GM18520 (cell line): Measurements from ENCODE around the gene DCDC2B.
A peak's percentile ranks its signal among the peaks of the same experiment; 100 is the strongest.
"Not testable (repeated sequence)": the region's sequence is repeated elsewhere in the genome, so short reads cannot be mapped to it uniquely, and the experiment has no call there.

ENCODE experiments used
- ATAC-seq: cut with Tn5 transposase; IDR thresholded peaks from one replicate; pipeline ENCODE4 v1.9.1; 2021; ENCODE audit not compliant: unreplicated experiment

Gene DCDC2B

GRCh38 chr1:32208891-32209328 lies at the start of gene DCDC2B:
TSS of gene DCDC2B (plus strand) at chr1:32209089. CDS start at chr1:32209094, 5 bp downstream.
- no peak for ATAC-seq

- ATAC-seq, result no peak
Measured at GRCh38 chr1:32159189-32159588, 49.7 kb upstream of the DCDC2B start.

DNA sequence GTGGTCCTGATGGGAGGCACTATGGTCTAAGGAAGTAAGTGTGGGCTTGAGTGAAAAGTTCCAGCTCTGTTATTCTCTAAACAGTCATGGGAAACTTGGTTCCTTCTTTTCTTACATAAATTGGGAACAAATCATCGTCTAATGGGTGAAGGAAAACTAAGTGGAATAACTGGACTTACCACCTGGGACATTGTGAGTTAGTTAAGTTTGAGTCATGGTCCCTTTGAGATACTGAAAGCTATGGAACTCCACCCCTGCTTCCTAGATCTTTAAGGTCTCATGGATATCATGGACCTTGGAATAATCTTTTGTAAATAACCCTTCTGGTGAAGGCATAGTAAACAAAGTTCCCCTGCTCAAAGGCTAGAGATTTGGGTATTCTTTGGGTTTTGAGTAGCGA lies 45.5 kb upstream of the DCDC2B start:
- no peak for ATAC-seq

DNA sequence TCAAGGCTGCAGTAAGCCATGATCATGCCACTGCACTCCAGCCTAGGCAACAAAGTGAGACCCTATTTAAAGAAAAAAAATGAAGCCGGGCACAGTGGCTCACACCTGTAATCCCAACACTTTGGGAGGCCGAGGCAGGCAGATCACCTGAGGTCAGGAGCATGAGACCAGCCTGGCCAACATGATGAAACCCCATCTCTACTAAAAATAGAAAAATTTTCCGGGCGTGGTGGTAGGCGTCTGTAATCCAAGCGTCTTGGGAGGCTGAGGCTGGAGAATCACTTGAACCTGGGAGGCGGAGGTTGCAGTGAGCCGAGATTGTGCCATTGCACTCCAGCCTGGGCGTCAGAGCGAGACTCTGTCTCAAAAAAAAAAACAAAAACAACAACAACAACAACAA lies 43.3 kb upstream of the DCDC2B start:
- not testable (repeated sequence) for ATAC-seq

GRCh38 chr1:32170991-32171390 lies 37.9 kb upstream of the DCDC2B start:
- ATAC-seq, result no peak

GRCh38 chr1:32172621-32173245 lies 36.2 kb upstream of the DCDC2B start:
- ATAC-seq, result no peak

- ATAC-seq, result no peak
Measured at GRCh38 chr1:32178380-32179192, 30.3 kb upstream of the DCDC2B start.

- no peak for ATAC-seq
Measured at GRCh38 chr1:32179193-32179442, 29.8 kb upstream of the DCDC2B start.

DNA sequence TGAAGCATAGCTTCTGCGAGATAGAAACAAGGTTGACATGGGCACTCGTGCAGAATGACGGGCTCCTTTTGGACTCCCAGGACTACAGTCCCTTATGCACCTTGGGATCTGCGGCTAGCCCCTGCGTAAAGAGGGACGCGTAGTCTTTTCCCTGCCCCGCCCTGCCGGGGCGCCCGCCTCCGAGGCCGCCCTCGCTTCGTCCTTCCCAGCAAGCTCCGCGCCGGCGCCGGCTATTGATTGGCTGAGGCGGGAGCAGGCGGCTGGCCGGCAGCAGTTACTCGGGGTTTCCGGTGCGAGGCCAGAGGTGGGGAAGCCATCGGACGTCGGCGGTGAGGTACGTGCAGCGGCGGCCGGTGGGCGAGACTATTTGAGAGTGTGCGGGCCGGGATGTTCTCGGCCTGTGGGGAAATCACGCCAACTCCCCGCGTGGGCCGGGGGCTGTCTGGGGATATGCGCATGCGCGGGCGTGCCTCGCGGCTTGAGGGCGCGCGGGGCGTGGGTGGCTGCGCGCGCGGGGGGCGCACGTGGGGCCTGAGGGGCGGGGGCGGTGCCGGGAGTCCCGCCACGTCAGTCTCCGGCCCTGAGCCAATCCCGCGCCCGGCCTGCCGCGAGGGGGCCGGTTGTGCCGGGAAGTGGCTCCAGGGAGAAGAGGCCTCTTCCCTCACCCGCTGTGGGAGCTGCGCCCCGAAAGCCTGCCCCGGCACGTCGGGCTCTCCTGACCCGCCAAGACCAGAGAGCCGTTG lies 29.3 kb upstream of the DCDC2B start, which contains the start of gene TXLNA:
TXLNA (plus strand) TSS at position 233 of the 743 bp plus-strand sequence. CDS start 671 bp downstream, outside the sequence.
- ATAC-seq, result peak; percentile 64

DNA sequence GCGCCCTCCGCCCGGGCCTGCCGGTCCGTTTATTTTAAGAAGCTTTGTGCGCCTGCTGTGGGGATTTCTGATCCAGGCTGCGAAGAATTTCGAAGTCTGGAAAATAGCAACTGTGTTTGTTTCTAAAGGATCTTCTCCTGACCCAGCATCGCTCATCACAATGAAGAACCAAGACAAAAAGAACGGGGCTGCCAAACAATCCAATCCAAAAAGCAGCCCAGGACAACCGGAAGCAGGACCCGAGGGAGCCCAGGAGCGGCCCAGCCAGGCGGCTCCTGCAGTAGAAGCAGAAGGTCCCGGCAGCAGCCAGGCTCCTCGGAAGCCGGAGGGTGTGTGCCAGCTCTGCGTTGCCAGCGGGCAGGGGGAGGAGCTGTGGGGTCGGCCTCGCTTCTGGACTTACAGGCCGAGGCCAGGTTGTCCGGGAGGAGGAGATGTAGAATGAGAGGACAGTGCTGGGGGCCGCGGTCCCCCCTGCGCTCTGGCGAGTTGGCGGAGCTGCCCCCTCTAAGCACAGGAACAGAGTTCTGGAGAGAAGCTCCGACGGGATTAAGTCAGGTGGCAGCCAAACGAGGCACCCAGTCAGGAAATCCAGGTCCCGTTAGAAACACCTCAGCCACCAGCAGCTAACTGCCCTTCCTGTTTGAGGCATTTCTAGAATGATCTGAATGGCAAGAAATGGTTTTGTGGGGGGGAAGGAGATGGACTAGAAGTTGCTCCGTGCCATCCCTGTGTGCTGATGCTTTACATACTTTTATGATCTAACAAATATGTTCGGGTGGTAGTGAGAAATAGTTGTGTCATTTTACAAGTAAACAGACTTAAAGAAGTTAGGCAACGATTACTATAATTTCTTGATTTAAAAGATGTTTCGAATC lies 28.5 kb upstream of the DCDC2B start:
- ATAC-seq, result no peak

GRCh38 chr1:32181065-32181464 lies 27.8 kb upstream of the DCDC2B start:
- ATAC-seq, result no peak

- ATAC-seq, result no peak
Measured at GRCh38 chr1:32181563-32181962, 27.3 kb upstream of the DCDC2B start.

DNA sequence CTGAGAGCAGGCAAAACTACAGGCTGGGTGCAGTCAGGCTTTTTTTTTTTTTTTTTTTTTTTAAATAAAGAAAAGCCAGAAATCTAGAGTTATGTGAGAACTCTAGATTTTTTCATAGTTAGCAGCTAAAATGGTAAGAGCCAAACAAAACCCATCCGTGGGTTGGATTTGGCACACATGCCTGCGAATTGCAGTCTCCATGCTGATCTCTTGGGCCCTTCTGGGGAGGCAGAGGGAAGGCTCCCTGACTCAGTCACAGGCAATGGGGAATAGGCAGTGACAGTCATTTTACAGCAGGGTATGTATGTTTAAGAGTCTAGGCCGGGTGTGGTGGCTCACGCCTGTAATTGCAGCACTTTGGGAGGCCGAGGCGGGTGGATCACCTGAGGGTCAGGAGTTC lies 26.8 kb upstream of the DCDC2B start:
- ATAC-seq, result no peak

GRCh38 chr1:32184650-32185049 lies 24.2 kb upstream of the DCDC2B start:
- ATAC-seq, result no peak

GRCh38 chr1:32186077-32186476 lies 22.8 kb upstream of the DCDC2B start:
- ATAC-seq, result no peak

- ATAC-seq, result no peak
Measured at GRCh38 chr1:32186491-32186890, 22.4 kb upstream of the DCDC2B start.

DNA sequence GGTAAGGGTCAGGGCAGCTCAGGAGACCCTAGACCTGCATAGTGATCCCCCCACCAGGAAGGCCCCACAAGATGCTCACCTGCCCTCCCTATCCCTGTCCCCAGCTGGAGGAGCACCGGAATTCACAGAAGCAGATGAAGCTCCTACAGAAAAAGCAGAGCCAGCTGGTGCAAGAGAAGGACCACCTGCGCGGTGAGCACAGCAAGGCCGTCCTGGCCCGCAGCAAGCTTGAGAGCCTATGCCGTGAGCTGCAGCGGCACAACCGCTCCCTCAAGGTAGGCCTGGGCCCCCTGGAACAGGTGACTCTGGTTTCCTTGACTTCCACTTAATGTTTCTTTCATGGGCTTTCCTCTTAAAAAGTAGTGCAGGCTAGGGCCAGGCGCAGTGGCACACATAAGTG lies 21.0 kb upstream of the DCDC2B start:
- ATAC-seq, result no peak

DNA sequence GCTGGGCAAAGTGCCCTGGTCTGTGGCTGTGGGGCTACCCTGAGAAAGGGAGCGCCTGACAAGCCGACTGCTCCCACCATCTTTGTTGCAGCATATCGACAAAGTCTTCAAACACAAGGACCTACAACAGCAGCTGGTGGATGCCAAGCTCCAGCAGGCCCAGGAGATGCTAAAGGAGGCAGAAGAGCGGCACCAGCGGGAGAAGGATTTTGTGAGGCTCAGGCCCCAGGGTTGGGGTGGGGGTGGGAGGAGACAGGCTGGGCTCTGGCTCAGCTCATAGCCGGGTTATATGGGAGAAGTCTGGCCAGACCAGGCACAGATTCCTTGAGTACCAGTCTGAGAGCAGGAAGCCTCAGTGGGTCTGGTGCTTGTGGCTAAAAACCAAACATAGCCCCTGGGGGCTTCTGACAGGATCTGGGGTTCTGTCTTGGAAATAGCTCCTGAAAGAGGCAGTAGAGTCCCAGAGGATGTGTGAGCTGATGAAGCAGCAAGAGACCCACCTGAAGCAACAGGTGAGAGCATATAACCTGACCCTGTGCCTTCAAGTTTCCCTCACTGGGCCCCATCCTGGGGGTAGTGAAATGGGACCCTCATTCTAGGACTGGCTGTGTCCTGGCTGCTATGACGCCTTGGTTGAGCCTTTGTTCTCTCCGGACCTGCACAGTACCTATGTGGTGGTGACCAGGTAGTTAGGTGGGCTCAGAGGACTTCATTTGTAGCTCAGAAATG lies 16.5 kb upstream of the DCDC2B start:
- ATAC-seq, result no peak

- no peak for ATAC-seq
Measured at GRCh38 chr1:32194984-32195383, 13.9 kb upstream of the DCDC2B start.

- no peak for ATAC-seq
Measured at GRCh38 chr1:32195531-32195930, 13.4 kb upstream of the DCDC2B start.
